Measurements from ENCODE around the gene TRIM14. TPM values are rescaled to one million over a fixed set of nuclear protein-coding genes. Genes with fewer than 3 reads are reported as not detected.

The TRIM14 gene
- total and polyA plus RNA-seq, 2 of the 4 experiments (the other 2 are of a cell fraction), result 3.0 to 8.5 TPM

DNA sequence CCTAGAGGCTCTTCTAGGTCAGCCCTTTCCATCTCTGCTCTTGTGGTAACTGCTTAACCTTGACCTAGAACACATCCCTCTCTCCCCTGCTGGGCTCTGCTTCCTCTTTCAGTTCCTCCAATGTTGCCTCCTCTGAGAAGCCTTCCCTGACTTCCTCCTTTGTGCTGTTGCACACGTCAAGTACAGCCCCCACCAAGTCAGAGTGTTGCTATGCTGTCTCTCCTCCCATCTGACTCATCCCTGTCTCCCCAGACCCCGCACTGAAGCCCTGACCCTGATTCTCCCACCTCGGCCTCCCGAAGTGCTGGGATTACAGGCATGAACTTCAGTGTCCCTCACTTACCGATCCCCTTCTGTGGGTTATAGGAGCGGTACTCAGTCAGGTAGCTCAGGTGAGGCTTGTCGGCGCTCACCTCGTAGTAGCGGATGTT, 10.4 kb upstream of the TRIM14 start:
- CTCF ChIA-PET, result interaction anchor here (1.0 kb wide), 1 partner anchor 20 kb away, joined by 6 read pairs; no protein-coding TSS in a partner anchor
- Histone ChIP-seq H2AK9ac (replicated peaks; ENCODE audit: low read depth, low read length, poor library complexity) (peak overlapping the region; percentile 82), H2BK15ac (ENCODE audit: low read depth, low read length) (no peak overlapping the region), H3K4ac (ENCODE audit: low read depth, low read length) (no peak overlapping the region), H2BK5ac (ENCODE audit: low read depth, low read length, poor library complexity, severe bottlenecking) (no peak overlapping the region), H3K14ac (replicated peaks; ENCODE audit: low read depth, low read length) (no peak overlapping the region), H3K9ac (ENCODE audit: low read depth, low read length) (no peak overlapping the region), H4K91ac (ENCODE audit: insufficient read depth, low read depth, low read length) (no peak overlapping the region), H3K4me1 (ENCODE audit: control insufficient read depth, insufficient read depth, low read length) (no peaks in the 10 kb centered on the region), H3K4me3 (ENCODE audit: insufficient read depth, low read depth, low read length) (no peak overlapping the region), H4K5ac (ENCODE audit: low read depth, low read length) (no peak overlapping the region), H3K9me1 (ENCODE audit: insufficient read depth, low read length) (no peaks in the 10 kb centered on the region), H3K18ac (ENCODE audit: low read depth, low read length) (no peak overlapping the region), H4K20me1 (ENCODE audit: insufficient read depth, low read length) (no peaks in the 10 kb centered on the region), H3K9me3 (ENCODE audit: control insufficient read depth, insufficient read depth, low read length) (no peaks in the 10 kb centered on the region), H3K36me3 (ENCODE audit: control insufficient read depth, insufficient read depth, low read length) (no peaks in the 10 kb centered on the region), H2BK120ac (ENCODE audit: low read depth, low read length) (no peak overlapping the region), H3K79me1 (ENCODE audit: low read depth in 1 of 2, low read length in 2 of 2) (no peaks in the 10 kb centered on the region), H4K8ac (ENCODE audit: low read depth in 2 of 2, low read length in 2 of 2) (no peak overlapping the region), H2BK20ac (ENCODE audit: low read depth, low read length) (no peak overlapping the region), H3K4me2 (ENCODE audit: low read depth, low read length) (no peak overlapping the region), H3K27me3 (ENCODE audit: control insufficient read depth, insufficient read depth, low read length) (no peaks in the 10 kb centered on the region; the same call in 1 of the 2 replicates), H3K56ac (ENCODE audit: extremely low read depth, insufficient read depth, low read length) (no peak overlapping the region), H3K23ac (ENCODE audit: low read depth, low read length) (no peak overlapping the region), H2AK5ac (ENCODE audit: low read depth, low read length) (no peak overlapping the region), H2AFZ (replicated peaks; ENCODE audit: low read length, poor library complexity) (peak overlapping the region; percentile 43), H3K27ac (ENCODE audit: insufficient read depth, low read length) (no peak overlapping the region)
- intact Hi-C loops (cut with micrococcal nuclease) (no loop called here), dilution Hi-C loops (cut with HindIII; ENCODE audit: low sequenced_read_pairs, unreplicated experiment) (no loop called here), in situ Hi-C loops (cut with MboI; ENCODE audit: low sequenced_read_pairs) (no loop called here)
- DNase-seq (peak; percentile 7), ATAC-seq (ENCODE audit: low read depth) (peak; percentile 21; the same call in 1 of the 2 replicates)
- POLR2A ChIA-PET (ENCODE audit: unreplicated experiment), result no interaction called here
- WGBS, 2 experiments (ENCODE audit: extremely low coverage in 2 of 2, insufficient read length in 1 of 2), result 89% methylated on average over 7 of the region's 10 CpGs; no CpG with 5 or more reads in 1 of the 2 experiments
- no TSS peak for BruUV-seq (replicated peaks)
- TF ChIP-seq CHD1 (IDR thresholded peaks at IDR 0.05; ENCODE audit: low read depth, low read length) (no peak), CEBPB (IDR thresholded peaks at IDR 0.05; ENCODE audit: low read depth, low read length) (no peak), MAZ (IDR thresholded peaks at IDR 0.05; ENCODE audit: borderline replicate concordance, low read depth, low read length) (no peak), NFE2L2 (IDR thresholded peaks at IDR 0.05; ENCODE audit: low read depth, low read length) (no peak), MXI1 (IDR thresholded peaks at IDR 0.05; ENCODE audit: borderline replicate concordance, low read depth, low read length) (no peak), SMC3 (IDR thresholded peaks at IDR 0.05; ENCODE audit: low read depth, low read length) (no peak), FOS (IDR thresholded peaks at IDR 0.05; ENCODE audit: low read depth, low read length) (no peak), BHLHE40 (IDR thresholded peaks at IDR 0.05; ENCODE audit: low read depth, low read length) (no peak), RCOR1 (IDR thresholded peaks at IDR 0.05; ENCODE audit: insufficient replicate concordance, low read length) (no peak), RFX5 (IDR thresholded peaks at IDR 0.05; ENCODE audit: low read depth, low read length) (no peak)
- TF ChIP-seq, protein P1, sequence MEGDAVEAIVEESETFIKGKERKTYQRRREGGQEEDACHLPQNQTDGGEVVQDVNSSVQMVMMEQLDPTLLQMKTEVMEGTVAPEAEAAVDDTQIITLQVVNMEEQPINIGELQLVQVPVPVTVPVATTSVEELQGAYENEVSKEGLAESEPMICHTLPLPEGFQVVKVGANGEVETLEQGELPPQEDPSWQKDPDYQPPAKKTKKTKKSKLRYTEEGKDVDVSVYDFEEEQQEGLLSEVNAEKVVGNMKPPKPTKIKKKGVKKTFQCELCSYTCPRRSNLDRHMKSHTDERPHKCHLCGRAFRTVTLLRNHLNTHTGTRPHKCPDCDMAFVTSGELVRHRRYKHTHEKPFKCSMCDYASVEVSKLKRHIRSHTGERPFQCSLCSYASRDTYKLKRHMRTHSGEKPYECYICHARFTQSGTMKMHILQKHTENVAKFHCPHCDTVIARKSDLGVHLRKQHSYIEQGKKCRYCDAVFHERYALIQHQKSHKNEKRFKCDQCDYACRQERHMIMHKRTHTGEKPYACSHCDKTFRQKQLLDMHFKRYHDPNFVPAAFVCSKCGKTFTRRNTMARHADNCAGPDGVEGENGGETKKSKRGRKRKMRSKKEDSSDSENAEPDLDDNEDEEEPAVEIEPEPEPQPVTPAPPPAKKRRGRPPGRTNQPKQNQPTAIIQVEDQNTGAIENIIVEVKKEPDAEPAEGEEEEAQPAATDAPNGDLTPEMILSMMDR (conservative IDR thresholded peaks at IDR 0.05; ENCODE audit: low read depth, low read length), result no peak
- TF ChIP-seq, protein P2, sequence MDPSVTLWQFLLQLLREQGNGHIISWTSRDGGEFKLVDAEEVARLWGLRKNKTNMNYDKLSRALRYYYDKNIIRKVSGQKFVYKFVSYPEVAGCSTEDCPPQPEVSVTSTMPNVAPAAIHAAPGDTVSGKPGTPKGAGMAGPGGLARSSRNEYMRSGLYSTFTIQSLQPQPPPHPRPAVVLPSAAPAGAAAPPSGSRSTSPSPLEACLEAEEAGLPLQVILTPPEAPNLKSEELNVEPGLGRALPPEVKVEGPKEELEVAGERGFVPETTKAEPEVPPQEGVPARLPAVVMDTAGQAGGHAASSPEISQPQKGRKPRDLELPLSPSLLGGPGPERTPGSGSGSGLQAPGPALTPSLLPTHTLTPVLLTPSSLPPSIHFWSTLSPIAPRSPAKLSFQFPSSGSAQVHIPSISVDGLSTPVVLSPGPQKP (IDR thresholded peaks at IDR 0.05; ENCODE audit: borderline replicate concordance, low read depth, low read length), result no peak

All from IMR-90 (cell line).